GM13976 (cell line): ENCODE measurements around the gene LGMN.

Experiments
- DNase-seq: peaks from one replicate; pipeline ENCODE4 v3.0.0; 2012; ENCODE audit warnings: low spot score
- in situ Hi-C: fragments of 300-500 bp; cut with MboI; formaldehyde crosslinking; loops from one replicate; pipeline ENCODE4 v1.12.0; 2022; ENCODE audit warnings: low sequenced_read_pairs, mixed read lengths, inconsistent platforms; ENCODE audit not compliant: unreplicated experiment
- TF ChIP-seq, protein P1 (sequence below): IDR thresholded peaks from 2 replicates; pipeline ENCODE4 v1.5.1; 2012; ENCODE audit warnings: borderline replicate concordance, mild to moderate bottlenecking; ENCODE audit not compliant: insufficient read depth; ENCODE audit errors: extremely low read depth, missing control alignments, control extremely low read depth

Gene LGMN

DNA sequence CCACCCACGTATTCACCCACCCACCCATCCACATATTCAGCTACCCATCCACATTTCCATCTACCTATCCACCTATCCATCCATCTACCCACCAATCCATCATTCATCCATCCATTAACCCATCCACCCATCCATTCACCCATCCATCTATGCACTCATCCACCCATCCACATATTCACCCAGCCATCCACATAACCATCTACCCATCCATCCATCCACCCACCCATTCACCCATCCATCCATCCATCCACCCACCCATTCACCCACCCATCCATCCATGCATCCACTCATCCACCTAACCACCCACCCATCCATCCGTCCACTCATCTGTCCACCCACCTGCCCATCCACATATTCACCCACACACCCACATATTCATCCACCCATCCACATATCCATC lies 70.5 kb downstream of the LGMN start:
- TF ChIP-seq, protein P1, sequence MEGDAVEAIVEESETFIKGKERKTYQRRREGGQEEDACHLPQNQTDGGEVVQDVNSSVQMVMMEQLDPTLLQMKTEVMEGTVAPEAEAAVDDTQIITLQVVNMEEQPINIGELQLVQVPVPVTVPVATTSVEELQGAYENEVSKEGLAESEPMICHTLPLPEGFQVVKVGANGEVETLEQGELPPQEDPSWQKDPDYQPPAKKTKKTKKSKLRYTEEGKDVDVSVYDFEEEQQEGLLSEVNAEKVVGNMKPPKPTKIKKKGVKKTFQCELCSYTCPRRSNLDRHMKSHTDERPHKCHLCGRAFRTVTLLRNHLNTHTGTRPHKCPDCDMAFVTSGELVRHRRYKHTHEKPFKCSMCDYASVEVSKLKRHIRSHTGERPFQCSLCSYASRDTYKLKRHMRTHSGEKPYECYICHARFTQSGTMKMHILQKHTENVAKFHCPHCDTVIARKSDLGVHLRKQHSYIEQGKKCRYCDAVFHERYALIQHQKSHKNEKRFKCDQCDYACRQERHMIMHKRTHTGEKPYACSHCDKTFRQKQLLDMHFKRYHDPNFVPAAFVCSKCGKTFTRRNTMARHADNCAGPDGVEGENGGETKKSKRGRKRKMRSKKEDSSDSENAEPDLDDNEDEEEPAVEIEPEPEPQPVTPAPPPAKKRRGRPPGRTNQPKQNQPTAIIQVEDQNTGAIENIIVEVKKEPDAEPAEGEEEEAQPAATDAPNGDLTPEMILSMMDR = no peak
- in situ Hi-C loops = loop anchor here (25.0 kb wide), 1 partner anchor 541 kb away; no protein-coding TSS in a partner anchor
- no peak for DNase-seq

DNA sequence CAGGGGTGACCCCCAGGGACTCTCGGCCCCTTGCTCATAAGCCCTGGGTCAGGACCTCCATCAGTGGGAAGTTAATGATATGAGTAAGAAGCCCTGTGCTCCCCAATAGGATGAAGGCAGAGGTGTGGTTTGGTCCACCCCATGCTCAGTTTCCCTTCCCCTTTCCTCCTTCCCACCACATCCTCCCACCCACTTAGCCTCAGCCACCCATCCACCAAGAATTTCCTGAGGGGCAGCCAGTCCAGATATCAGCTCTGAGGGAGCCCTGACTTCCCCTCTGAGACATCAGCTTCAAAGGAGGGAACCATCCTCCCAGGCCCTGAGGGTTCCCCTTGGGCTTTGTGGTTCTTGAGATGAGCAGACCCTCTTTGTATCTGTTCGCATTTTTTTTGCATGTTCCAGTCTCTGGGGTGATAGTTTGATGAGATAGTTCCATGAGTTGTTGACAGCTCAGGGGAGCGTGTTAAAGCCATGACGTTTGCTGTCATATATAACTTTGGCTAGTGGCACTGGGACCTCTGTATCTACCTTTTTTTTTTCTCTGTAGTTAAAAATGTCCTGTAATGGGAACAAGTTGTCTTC lies 71.2 kb downstream of the LGMN start:
- in situ Hi-C loops = loop anchor here (25.0 kb wide), 1 partner anchor 540 kb away; no protein-coding TSS in a partner anchor
- DNase-seq = peak; percentile 90
- TF ChIP-seq, protein P1 = no peak

DNA sequence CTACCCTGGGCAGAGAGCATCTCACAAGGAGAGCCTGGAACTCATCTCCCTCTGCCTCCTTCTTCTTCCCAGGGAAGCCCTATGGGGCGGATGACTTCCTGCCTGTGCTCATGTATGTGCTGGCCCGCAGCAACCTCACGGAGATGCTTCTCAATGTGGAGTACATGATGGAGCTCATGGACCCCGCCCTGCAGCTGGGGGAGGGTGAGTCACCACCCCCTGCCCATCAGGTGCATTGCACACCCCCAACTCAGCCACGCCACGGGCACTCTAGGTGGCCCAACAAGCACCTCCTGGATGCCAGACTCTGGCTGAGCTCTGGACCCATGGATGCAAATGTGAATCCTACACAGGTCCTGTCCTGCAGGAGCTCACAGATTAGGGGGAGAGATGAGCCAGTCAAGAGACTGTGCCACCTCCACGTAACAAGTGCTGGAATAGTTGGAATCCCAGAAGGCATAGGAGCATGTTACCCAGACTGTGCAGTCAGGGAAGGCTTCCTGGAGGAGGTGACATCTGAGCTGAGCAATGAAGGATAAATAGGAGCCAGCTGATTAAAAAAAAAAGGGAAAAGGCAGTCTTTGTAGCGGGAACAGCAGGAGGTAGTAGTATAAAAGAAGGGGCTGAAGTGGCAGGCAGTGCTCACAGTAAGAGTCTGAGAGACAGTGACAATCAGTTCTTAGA lies 71.9 kb downstream of the LGMN start:
- in situ Hi-C loops = loop anchor here (25.0 kb wide), 1 partner anchor 539 kb away; no protein-coding TSS in a partner anchor
- no peak for DNase-seq
- TF ChIP-seq, protein P1 = no peak

DNA sequence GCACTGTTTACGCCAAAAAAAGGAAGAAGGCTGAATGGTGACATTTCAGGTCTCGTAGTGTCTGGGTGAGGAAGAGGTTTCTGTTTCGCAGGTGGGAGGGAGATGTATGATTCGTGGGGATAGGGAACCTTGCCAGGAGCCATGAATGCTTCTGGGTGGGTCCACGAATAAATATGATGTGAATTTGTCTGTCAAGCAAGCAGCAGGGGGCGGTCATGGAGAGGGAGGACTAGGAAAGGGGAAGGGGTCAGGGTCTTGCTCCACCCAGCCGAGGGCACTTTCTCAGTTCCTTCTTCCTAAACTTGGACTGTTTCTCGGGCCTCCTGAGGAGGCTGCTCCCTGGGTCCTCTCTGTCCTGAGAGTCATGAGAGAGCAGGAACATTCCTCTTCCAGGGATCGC lies 72.5 kb downstream of the LGMN start:
- TF ChIP-seq, protein P1 = peak; percentile 14
- DNase-seq = no peak
- in situ Hi-C loops = loop anchor here (25.0 kb wide), 1 partner anchor 539 kb away; no protein-coding TSS in a partner anchor

DNA sequence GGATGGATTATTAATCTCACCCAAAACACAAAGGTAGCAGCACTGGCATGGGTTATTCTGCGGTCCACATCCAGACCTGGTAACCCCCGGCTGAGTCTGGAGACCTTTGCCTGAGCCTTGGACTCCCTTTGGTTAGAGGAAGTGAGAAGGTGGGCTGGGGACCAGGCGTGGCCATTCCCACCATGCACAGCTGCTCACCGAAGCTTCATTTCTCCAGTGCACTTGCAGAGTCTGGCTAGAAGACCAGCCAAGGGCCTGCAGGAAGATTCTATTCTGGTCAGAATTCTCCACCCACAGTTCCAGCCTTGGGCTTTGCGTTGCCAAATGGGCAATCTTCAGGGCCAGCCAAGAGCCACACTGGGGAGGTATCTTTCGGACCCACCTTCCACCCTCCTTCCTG lies 73.0 kb downstream of the LGMN start:
- TF ChIP-seq, protein P1 = no peak
- in situ Hi-C loops = loop anchor here (25.0 kb wide), 1 partner anchor 538 kb away; no protein-coding TSS in a partner anchor
- DNase-seq = no peak

DNA sequence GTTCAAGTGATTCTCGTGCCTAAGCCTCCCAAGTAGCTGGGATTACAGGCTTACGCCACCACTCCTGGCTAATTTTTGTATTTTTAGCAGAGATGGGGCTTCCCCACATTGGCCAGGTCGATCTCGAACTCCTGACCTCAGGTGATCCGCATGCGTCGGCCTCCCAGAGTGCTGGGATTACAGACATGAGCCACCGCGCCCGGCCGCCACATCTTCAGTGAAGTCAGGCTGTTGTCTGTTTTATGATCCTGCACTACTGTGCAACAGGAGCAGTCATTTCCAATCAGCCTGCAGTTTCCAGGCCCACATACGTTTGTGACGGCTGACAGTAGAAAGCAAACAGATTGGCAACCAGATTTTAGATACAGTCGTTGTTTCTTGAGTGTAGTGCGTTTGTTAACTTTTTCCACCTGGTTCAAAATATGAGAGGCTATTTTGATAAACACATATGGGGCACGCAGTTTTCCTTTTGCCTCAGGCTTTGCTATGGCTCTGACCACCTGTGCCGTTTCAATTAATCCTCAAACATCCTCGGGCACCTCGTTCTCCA lies 74.8 kb downstream of the LGMN start:
- in situ Hi-C loops = loop anchor here (5.0 kb wide), 1 partner anchor 76 kb away; no protein-coding TSS in a partner anchor
- TF ChIP-seq, protein P1 = no peak
- DNase-seq = no peak
